GM12878 (cell line): ENCODE results near the gene SUSD2. TPM values are rescaled to one million over a fixed set of nuclear protein-coding genes. Genes with fewer than 3 reads are reported as not detected.

Experiments
- HCFC1 ChIP-seq: fragments of 150-350 bp; IDR thresholded peaks from 2 replicates; pipeline ENCODE4 v1.6.1; 2014; ENCODE audit warnings: low read length
- HDGF ChIP-seq: fragments of 450-650 bp; IDR thresholded peaks from 2 replicates; pipeline ENCODE4 v1.6.1; 2016; ENCODE audit warnings: antibody characterized with exemption
- PML ChIP-seq: IDR thresholded peaks from 2 replicates; pipeline ENCODE4 v1.6.1; 2012; ENCODE audit warnings: low read length, inconsistent platforms
- RFX5 ChIP-seq: IDR thresholded peaks from 2 replicates; pipeline ENCODE4 v1.6.1; 2011; ENCODE audit warnings: low read depth, low read length, improper control_type of control experiment
- SRF ChIP-seq, 2 experiments: IDR thresholded peaks; 2 replicates each; pipeline ENCODE4 v1.6.1; 2011; ENCODE audit warnings: low read depth in 2 of 2, low read length in 2 of 2, mild to moderate bottlenecking in 1 of 2, moderate library complexity in 1 of 2
- TBL1XR1 ChIP-seq: IDR thresholded peaks from 2 replicates; pipeline ENCODE4 v1.6.1; 2012; ENCODE audit warnings: low read depth, low read length, improper control_type of control experiment
- polyA plus RNA-seq, 11 experiments: library from polyadenylated mRNA; depleted of rRNA in 4 of 11; unstranded in 6 of 11; stranded (reverse) in 5 of 11; fragments of >200 nt; fragmentation: Nextera tagmentation in 4 of 11; fragmentation: Illumina TruSeq in 1 of 11; extraction: Ambion mirVana in 4 of 11; extraction: Trizol in 1 of 11; gene quantifications; 1 replicate in 1 of 11; 2 replicates in 10 of 11; pipeline versions ENCODE4 v1.2.1 to v1.2.3, GENCODE V29; 2011 to 2016; ENCODE audit warnings: inconsistent platforms in 2 of 11, missing spikeins in 2 of 11, low read depth in 1 of 11
- total RNA-seq, 4 experiments: library from RNA; depleted of rRNA in 3 of 4; stranded (reverse); fragments of >200 nt in 3 of 4; fragmentation: Illumina TruSeq in 1 of 4; extraction: Trizol in 1 of 4; gene quantifications; 2 replicates each; pipeline versions ENCODE4 v1.2.1 to v1.2.3, GENCODE V29; 2013 to 2021
- TF ChIP-seq, protein P1 (sequence below): fragments of 450-650 bp; IDR thresholded peaks from 2 replicates; pipeline ENCODE4 v1.6.1; 2017; ENCODE audit warnings: mild to moderate bottlenecking, moderate library complexity
- TF ChIP-seq, protein P2 (sequence below): IDR thresholded peaks from 2 replicates; pipeline ENCODE4 v1.6.1; 2011; ENCODE audit warnings: borderline replicate concordance, low read depth, mild to moderate bottlenecking, moderate library complexity, low read length; ENCODE audit not compliant: insufficient read depth, poor library complexity, severe bottlenecking
- TF ChIP-seq, protein P3 (sequence below), 3 experiments: IDR thresholded peaks in 2 of 3; conservative IDR thresholded peaks in 1 of 3; 2 replicates each; pipeline ENCODE4 v1.5.1; 2011; ENCODE audit warnings: low read depth in 3 of 3, low read length in 3 of 3, mild to moderate bottlenecking in 3 of 3, control low read depth in 2 of 3, moderate library complexity in 2 of 3, inconsistent platforms in 1 of 3, mixed read lengths in 1 of 3; ENCODE audit not compliant: control insufficient read depth in 2 of 3, insufficient read depth in 1 of 3; ENCODE audit errors: extremely low read depth in 1 of 3
- TF ChIP-seq, protein P4 (sequence below): fragments of 450-650 bp; formaldehyde crosslinking; IDR thresholded peaks from 2 replicates; pipeline ENCODE4 v1.4.0; 2022; ENCODE audit warnings: mild to moderate bottlenecking, moderate library complexity

The SUSD2 gene
- total and polyA plus RNA-seq, 10 of the 15 experiments (the other 5 are each of a cell fraction or from before 2014, with no cell fraction given) = 0.04 to 0.31 (median 0.11) TPM; not detected in 5

DNA sequence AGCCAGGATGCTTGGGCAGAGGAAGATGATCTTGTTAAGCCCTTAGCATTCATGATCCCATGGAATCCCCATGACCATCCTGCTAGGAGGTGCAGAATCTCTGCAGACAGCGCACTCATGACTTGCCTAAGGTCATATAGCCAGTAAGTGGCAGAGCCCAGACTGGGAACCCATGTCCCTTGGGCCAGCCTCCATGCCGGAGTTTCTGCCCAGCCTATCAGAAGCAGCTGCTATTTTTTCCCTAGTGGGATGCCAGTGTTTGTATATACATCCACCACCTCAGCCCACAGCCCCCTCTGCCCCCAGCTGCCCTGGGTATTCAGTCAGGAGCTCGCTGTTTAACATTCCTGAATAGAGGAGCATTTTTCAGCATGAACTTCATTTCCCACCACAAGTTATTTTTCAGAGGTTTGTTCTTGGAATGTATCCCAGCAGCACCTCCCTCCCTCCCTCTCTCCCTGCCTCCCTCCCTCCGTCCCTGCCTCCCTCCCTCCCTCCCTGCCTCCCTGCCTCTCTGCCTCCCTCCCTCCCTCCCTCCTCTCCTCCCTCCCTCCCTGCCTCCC lies 34.4 kb upstream of the SUSD2 start (continued):
- TF ChIP-seq, protein P1, sequence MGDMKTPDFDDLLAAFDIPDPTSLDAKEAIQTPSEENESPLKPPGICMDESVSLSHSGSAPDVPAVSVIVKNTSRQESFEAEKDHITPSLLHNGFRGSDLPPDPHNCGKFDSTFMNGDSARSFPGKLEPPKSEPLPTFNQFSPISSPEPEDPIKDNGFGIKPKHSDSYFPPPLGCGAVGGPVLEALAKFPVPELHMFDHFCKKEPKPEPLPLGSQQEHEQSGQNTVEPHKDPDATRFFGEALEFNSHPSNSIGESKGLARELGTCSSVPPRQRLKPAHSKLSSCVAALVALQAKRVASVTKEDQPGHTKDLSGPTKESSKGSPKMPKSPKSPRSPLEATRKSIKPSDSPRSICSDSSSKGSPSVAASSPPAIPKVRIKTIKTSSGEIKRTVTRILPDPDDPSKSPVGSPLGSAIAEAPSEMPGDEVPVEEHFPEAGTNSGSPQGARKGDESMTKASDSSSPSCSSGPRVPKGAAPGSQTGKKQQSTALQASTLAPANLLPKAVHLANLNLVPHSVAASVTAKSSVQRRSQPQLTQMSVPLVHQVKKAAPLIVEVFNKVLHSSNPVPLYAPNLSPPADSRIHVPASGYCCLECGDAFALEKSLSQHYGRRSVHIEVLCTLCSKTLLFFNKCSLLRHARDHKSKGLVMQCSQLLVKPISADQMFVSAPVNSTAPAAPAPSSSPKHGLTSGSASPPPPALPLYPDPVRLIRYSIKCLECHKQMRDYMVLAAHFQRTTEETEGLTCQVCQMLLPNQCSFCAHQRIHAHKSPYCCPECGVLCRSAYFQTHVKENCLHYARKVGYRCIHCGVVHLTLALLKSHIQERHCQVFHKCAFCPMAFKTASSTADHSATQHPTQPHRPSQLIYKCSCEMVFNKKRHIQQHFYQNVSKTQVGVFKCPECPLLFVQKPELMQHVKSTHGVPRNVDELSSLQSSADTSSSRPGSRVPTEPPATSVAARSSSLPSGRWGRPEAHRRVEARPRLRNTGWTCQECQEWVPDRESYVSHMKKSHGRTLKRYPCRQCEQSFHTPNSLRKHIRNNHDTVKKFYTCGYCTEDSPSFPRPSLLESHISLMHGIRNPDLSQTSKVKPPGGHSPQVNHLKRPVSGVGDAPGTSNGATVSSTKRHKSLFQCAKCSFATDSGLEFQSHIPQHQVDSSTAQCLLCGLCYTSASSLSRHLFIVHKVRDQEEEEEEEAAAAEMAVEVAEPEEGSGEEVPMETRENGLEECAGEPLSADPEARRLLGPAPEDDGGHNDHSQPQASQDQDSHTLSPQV = no peak
- TF ChIP-seq HDGF (no peak), HCFC1 (no peak), SRF (IDR thresholded peaks at IDR 0.05; ENCODE audit: low read depth in 2 of 2, low read length in 2 of 2) (no peak), TBL1XR1 (no peak), RFX5 (no peak), PML (no peak)
- TF ChIP-seq, protein P2, sequence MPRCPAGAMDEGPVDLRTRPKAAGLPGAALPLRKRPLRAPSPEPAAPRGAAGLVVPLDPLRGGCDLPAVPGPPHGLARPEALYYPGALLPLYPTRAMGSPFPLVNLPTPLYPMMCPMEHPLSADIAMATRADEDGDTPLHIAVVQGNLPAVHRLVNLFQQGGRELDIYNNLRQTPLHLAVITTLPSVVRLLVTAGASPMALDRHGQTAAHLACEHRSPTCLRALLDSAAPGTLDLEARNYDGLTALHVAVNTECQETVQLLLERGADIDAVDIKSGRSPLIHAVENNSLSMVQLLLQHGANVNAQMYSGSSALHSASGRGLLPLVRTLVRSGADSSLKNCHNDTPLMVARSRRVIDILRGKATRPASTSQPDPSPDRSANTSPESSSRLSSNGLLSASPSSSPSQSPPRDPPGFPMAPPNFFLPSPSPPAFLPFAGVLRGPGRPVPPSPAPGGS = no peak
- TF ChIP-seq, protein P3, sequence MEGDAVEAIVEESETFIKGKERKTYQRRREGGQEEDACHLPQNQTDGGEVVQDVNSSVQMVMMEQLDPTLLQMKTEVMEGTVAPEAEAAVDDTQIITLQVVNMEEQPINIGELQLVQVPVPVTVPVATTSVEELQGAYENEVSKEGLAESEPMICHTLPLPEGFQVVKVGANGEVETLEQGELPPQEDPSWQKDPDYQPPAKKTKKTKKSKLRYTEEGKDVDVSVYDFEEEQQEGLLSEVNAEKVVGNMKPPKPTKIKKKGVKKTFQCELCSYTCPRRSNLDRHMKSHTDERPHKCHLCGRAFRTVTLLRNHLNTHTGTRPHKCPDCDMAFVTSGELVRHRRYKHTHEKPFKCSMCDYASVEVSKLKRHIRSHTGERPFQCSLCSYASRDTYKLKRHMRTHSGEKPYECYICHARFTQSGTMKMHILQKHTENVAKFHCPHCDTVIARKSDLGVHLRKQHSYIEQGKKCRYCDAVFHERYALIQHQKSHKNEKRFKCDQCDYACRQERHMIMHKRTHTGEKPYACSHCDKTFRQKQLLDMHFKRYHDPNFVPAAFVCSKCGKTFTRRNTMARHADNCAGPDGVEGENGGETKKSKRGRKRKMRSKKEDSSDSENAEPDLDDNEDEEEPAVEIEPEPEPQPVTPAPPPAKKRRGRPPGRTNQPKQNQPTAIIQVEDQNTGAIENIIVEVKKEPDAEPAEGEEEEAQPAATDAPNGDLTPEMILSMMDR (IDR thresholded peaks at IDR 0.05 in 2 of 3, conservative IDR thresholded peaks at IDR 0.05 in 1 of 3; ENCODE audit: control insufficient read depth in 2 of 3, extremely low read depth in 1 of 3, insufficient read depth in 1 of 3, low read depth in 3 of 3, low read length in 3 of 3) = no peak
- TF ChIP-seq, protein P4, sequence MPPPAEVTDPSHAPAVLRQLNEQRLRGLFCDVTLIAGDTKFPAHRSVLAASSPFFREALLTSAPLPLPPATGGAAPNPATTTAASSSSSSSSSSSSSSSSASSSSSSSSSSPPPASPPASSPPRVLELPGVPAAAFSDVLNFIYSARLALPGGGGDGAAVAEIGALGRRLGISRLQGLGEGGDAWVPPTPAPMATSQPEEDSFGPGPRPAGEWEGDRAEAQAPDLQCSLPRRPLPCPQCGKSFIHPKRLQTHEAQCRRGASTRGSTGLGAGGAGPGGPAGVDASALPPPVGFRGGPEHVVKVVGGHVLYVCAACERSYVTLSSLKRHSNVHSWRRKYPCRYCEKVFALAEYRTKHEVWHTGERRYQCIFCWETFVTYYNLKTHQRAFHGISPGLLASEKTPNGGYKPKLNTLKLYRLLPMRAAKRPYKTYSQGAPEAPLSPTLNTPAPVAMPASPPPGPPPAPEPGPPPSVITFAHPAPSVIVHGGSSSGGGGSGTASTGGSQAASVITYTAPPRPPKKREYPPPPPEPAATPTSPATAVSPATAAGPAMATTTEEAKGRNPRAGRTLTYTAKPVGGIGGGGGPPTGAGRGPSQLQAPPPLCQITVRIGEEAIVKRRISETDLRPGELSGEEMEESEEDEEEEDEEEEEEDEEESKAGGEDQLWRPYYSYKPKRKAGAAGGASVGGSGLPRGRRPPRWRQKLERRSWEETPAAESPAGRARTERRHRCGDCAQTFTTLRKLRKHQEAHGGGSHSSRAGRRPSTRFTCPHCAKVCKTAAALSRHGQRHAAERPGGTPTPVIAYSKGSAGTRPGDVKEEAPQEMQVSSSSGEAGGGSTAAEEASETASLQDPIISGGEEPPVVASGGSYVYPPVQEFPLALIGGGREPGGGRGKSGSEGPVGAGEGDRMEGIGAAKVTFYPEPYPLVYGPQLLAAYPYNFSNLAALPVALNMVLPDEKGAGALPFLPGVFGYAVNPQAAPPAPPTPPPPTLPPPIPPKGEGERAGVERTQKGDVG (CRISPR knock-in tag) = no peak
- TF ChIP-seq, all 136 proteins: peak for 0
